ENCODE measurements around the gene PIK3R6. TPM values are rescaled to one million over a fixed set of nuclear protein-coding genes. Genes with fewer than 3 reads are reported as not detected.

Gene PIK3R6
- total RNA-seq, 1 donor from 2014 or later: 2.5 TPM

- Histone ChIP-seq H3K4me3 (no peak overlapping the region), H3K36me3 (peaks cover 28% of the 10 kb centered on the region), H3K27ac (no peak overlapping the region), H3K4me1 (peaks cover 6% of the 10 kb centered on the region), H3K9me3 (no peaks in the 10 kb centered on the region), H3K27me3 (ENCODE audit: low read depth) (no peaks in the 10 kb centered on the region)
- no peak for DNase-seq
- intact Hi-C loops (cut with DNase I): no loop called here
- no peak for TF ChIP-seq CTCF (IDR thresholded peaks at IDR 0.05)
- ATAC-seq: no peak
These were observed 36.7 kb upstream of the PIK3R6 start for GRCh38 chr17:8904201-8904600.

- no peaks in the 10 kb centered on the region for H3K27me3 ChIP-seq (ENCODE audit: low read depth)
- H3K4me3 ChIP-seq: no peak overlapping the region
- H3K4me1 ChIP-seq: peaks cover 17% of the 10 kb centered on the region
- ATAC-seq (no peak), DNase-seq (no peak)
- H3K27ac ChIP-seq: no peak overlapping the region
- peaks cover 17% of the 10 kb centered on the region for H3K36me3 ChIP-seq
- TF ChIP-seq CTCF (IDR thresholded peaks at IDR 0.05): no peak
- no peaks in the 10 kb centered on the region for H3K9me3 ChIP-seq
- intact Hi-C loops (cut with DNase I): no loop called here
These were observed 33.4 kb upstream of the PIK3R6 start for GRCh38 chr17:8900626-8901585.

- no peaks in the 10 kb centered on the region for H3K9me3 ChIP-seq
- peaks cover 14% of the 10 kb centered on the region for H3K36me3 ChIP-seq
- ATAC-seq (no peak), DNase-seq (no peak)
- peaks cover 3% of the 10 kb centered on the region for H3K27me3 ChIP-seq (ENCODE audit: low read depth)
- TF ChIP-seq CTCF (IDR thresholded peaks at IDR 0.05): no peak
- intact Hi-C loops (cut with DNase I): no loop called here
- H3K4me1 ChIP-seq: peaks cover 18% of the 10 kb centered on the region
- H3K4me3 ChIP-seq: no peak overlapping the region
- no peak overlapping the region for H3K27ac ChIP-seq
These were observed 32.7 kb upstream of the PIK3R6 start for GRCh38 chr17:8900207-8900606.

GRCh38 chr17:8898636-8899035 lies 31.2 kb upstream of the PIK3R6 start:
- no peak for TF ChIP-seq CTCF (IDR thresholded peaks at IDR 0.05)
- no peak overlapping the region for H3K4me3 ChIP-seq

GRCh38 chr17:8898126-8898525 lies 30.7 kb upstream of the PIK3R6 start:
- H3K4me3 ChIP-seq: no peak overlapping the region
- peaks cover 24% of the 10 kb centered on the region for H3K4me1 ChIP-seq
- no peaks in the 10 kb centered on the region for H3K9me3 ChIP-seq
- no peak overlapping the region for H3K27ac ChIP-seq
- peaks cover 3% of the 10 kb centered on the region for H3K27me3 ChIP-seq (ENCODE audit: low read depth)
- DNase-seq (no peak), ATAC-seq (no peak)
- intact Hi-C loops (cut with DNase I): no loop called here
- no peaks in the 10 kb centered on the region for H3K36me3 ChIP-seq
- TF ChIP-seq CTCF (IDR thresholded peaks at IDR 0.05): no peak

More at GRCh38 chr17:8898636-8899035, 31.2 kb upstream of the PIK3R6 start:
- intact Hi-C loops (cut with DNase I): no loop called here
- Histone ChIP-seq H3K27me3 (ENCODE audit: low read depth) (peaks cover 3% of the 10 kb centered on the region), H3K4me1 (peaks cover 24% of the 10 kb centered on the region), H3K27ac (no peak overlapping the region), H3K9me3 (no peaks in the 10 kb centered on the region), H3K36me3 (no peaks in the 10 kb centered on the region)
- ATAC-seq (no peak), DNase-seq (no peak)

All from lower lobe of right lung (tissue), 2 donors.